Neuronal stem cell (in vitro differentiated cells): ENCODE results near the gene UBXN4.

Experiments used
- DNase-seq: peaks from one replicate; pipeline ENCODE4 v3.0.0-alpha.2; 2013; ENCODE audit warnings: low spot score
- H2AFZ ChIP-seq: one replicate; pipeline ENCODE4 v1.6.1; 2013; ENCODE audit warnings: mild to moderate bottlenecking, low read length, inconsistent platforms
- H2AK5ac ChIP-seq: 2 replicates; pipeline ENCODE4 v1.6.1; 2013; ENCODE audit warnings: low read depth, mild to moderate bottlenecking, inconsistent platforms, low read length, moderate library complexity, mixed read lengths
- H2BK120ac ChIP-seq: 2 replicates; pipeline ENCODE4 v1.6.1; 2013; ENCODE audit warnings: low read depth, mild to moderate bottlenecking, inconsistent platforms, low read length, moderate library complexity, mixed read lengths
- H2BK12ac ChIP-seq: one replicate; pipeline ENCODE4 v1.6.1; 2013; ENCODE audit warnings: low read length, inconsistent platforms
- H2BK15ac ChIP-seq: 2 replicates; pipeline ENCODE4 v1.6.1; 2013; ENCODE audit warnings: mild to moderate bottlenecking, low read length, inconsistent platforms, mixed read lengths
- H2BK5ac ChIP-seq: one replicate; pipeline ENCODE4 v1.6.1; 2013; ENCODE audit warnings: inconsistent platforms, mild to moderate bottlenecking, low read length, moderate library complexity
- H3K14ac ChIP-seq: one replicate; pipeline ENCODE4 v1.6.1; 2013; ENCODE audit warnings: low read length, inconsistent platforms
- H3K18ac ChIP-seq: 2 replicates; pipeline ENCODE4 v1.6.1; 2013; ENCODE audit warnings: low read length, inconsistent platforms
- H3K23ac ChIP-seq: 2 replicates; pipeline ENCODE4 v1.6.1; 2013; ENCODE audit warnings: low read depth, mild to moderate bottlenecking, mixed read lengths, low read length, inconsistent platforms; ENCODE audit not compliant: poor library complexity
- H3K27ac ChIP-seq: replicated peaks from 3 replicates; pipeline ENCODE4 v1.5.1; 2013; ENCODE audit warnings: low read length, inconsistent platforms
- H3K27me3 ChIP-seq, 3 experiments: 2 replicates each; pipeline ENCODE4 v1.6.1; 2013; ENCODE audit warnings: low read length in 3 of 3, mild to moderate bottlenecking in 2 of 3, inconsistent platforms in 1 of 3, low read depth in 1 of 3, mixed read lengths in 1 of 3, moderate library complexity in 1 of 3; ENCODE audit not compliant: control insufficient read depth in 3 of 3, insufficient read depth in 3 of 3
- H3K36me3 ChIP-seq, 2 donors: replicated peaks in 1 of 2; 2 replicates each; pipeline ENCODE4 v1.6.1; 2013; ENCODE audit warnings: low read length in 2 of 2; ENCODE audit not compliant: control insufficient read depth in 2 of 2, insufficient read depth in 2 of 2
- H3K4ac ChIP-seq: 2 replicates; pipeline ENCODE4 v1.6.1; 2013; ENCODE audit warnings: inconsistent platforms, mild to moderate bottlenecking, low read length, moderate library complexity
- H3K4me1 ChIP-seq, 2 donors: 1 replicate in 1 of 2; 2 replicates in 1 of 2; pipeline ENCODE4 v1.6.1; 2013; ENCODE audit warnings: low read length in 2 of 2, low read depth in 1 of 2; ENCODE audit not compliant: control insufficient read depth in 2 of 2, insufficient read depth in 1 of 2
- H3K4me2 ChIP-seq: one replicate; pipeline ENCODE4 v1.6.1; 2013; ENCODE audit warnings: mild to moderate bottlenecking, low read length, inconsistent platforms; ENCODE audit not compliant: insufficient read depth, poor library complexity, severe bottlenecking
- H3K4me3 ChIP-seq, 2 donors: 2 replicates each; pipeline ENCODE4 v1.5.1; 2013; ENCODE audit warnings: low read length in 2 of 2, mild to moderate bottlenecking in 2 of 2, inconsistent platforms in 1 of 2, moderate library complexity in 1 of 2
- H3K79me1 ChIP-seq: one replicate; pipeline ENCODE4 v1.6.1; 2013; ENCODE audit warnings: low read depth, mild to moderate bottlenecking, inconsistent platforms, low read length, moderate library complexity
- H3K9ac ChIP-seq: one replicate; pipeline ENCODE4 v1.6.1; 2013; ENCODE audit warnings: mild to moderate bottlenecking, low read depth, low read length, inconsistent platforms; ENCODE audit not compliant: poor library complexity
- H3K9me3 ChIP-seq, 2 donors: replicated peaks in 1 of 2; 2 replicates each; pipeline versions ENCODE3 to v1.6.1; 2013; ENCODE audit warnings: low read length in 2 of 2, mild to moderate bottlenecking in 2 of 2, inconsistent platforms in 1 of 2, low read depth in 1 of 2, mixed read lengths in 1 of 2, moderate library complexity in 1 of 2; ENCODE audit not compliant: control insufficient read depth in 2 of 2, insufficient read depth in 1 of 2
- H4K8ac ChIP-seq: one replicate; pipeline ENCODE4 v1.6.1; 2013; ENCODE audit warnings: low read depth, mild to moderate bottlenecking, inconsistent platforms, low read length, moderate library complexity
- H4K91ac ChIP-seq: one replicate; pipeline ENCODE4 v1.6.1; 2013; ENCODE audit warnings: low read length, low read depth, mild to moderate bottlenecking, inconsistent platforms; ENCODE audit not compliant: poor library complexity
- WGBS, 2 donors: extraction: QIAGEN DNeasy Blood & Tissue Kit; methylation state at CpG; one replicate each; pipeline ENCODE4 v1.1.7; 2013; ENCODE audit warnings: missing lambda C conversion rate in 2 of 2, mixed read lengths in 1 of 2; ENCODE audit not compliant: insufficient read length in 2 of 2, insufficient replicate concordance in 1 of 2; ENCODE audit errors: extremely low coverage in 2 of 2; 5-methylcytosine and 5-hydroxymethylcytosine counted together

UBXN4 gene

DNA sequence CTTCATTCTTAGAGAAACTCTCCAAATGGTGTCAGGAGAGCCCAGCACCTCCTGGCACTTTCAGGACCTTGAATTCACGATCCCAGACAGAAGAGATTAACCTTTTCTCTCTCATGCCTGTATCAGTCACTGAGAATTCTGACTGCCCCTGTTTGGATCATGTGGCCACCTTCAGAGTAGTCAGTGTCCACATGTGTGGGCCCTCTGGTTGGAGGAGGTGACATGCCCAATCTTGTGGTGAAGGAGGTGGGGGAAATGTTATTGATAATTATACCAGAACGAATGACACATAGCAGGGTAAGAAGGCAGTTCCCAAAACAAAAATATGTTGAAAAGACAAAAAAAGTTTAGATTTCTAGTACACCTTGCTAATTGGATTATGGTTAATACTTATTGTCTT lies 31.7 kb downstream of the UBXN4 start:
- no peak overlapping the region for H3K4me3 ChIP-seq
- peaks cover 0 to 2% of the 10 kb centered on the region in 2 donors for H3K9me3 ChIP-seq
- H3K4ac ChIP-seq, result no peak overlapping the region
- no CpG with 5 or more reads among the region's 2 CpGs for WGBS, 2 donors
- H3K79me1 ChIP-seq, result no peaks in the 10 kb centered on the region
- H3K23ac ChIP-seq, result no peak overlapping the region
- DNase-seq, result no peak
- peaks cover 0 to 3% of the 10 kb centered on the region in 2 donors for H3K4me1 ChIP-seq
- no peak overlapping the region for H3K9ac ChIP-seq
- H3K36me3 ChIP-seq, result peaks cover 37 to 93% of the 10 kb centered on the region in 2 donors
- no peak overlapping the region for H4K8ac ChIP-seq
- no peaks in the 10 kb centered on the region for H3K27me3 ChIP-seq
- no peak overlapping the region for H2AFZ ChIP-seq
- no peak overlapping the region for H2BK15ac ChIP-seq
- H3K18ac ChIP-seq, result no peak overlapping the region
- no peak overlapping the region for H3K4me2 ChIP-seq
- no peak overlapping the region for H3K14ac ChIP-seq
- H3K27ac ChIP-seq, result no peak overlapping the region
- H4K91ac ChIP-seq, result no peak overlapping the region
- no peak overlapping the region for H2BK120ac ChIP-seq
- H2AK5ac ChIP-seq, result no peak overlapping the region
- H2BK12ac ChIP-seq, result no peak overlapping the region
- no peak overlapping the region for H2BK5ac ChIP-seq

DNA sequence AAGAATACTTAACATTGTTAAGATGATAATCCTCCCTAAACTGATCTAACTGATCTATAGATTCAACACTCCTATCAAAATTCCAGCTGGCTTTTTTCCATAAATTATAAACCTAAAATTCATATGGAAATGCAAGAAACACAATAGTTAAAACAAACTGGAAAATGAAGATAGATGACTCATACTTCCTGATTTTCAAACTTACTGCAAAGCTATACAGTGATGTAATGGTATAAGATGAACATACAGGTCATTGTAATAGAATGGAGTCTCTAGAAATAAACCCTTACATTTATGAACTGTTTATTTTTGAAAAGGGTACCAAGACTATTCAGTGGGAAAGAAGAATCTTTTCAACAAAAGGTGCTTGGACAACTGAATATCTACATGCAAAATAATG lies 32.3 kb downstream of the UBXN4 start:
- H3K4ac ChIP-seq, result no peak overlapping the region
- peaks cover 35 to 93% of the 10 kb centered on the region in 2 donors for H3K36me3 ChIP-seq
- no peak overlapping the region for H3K27ac ChIP-seq

DNA sequence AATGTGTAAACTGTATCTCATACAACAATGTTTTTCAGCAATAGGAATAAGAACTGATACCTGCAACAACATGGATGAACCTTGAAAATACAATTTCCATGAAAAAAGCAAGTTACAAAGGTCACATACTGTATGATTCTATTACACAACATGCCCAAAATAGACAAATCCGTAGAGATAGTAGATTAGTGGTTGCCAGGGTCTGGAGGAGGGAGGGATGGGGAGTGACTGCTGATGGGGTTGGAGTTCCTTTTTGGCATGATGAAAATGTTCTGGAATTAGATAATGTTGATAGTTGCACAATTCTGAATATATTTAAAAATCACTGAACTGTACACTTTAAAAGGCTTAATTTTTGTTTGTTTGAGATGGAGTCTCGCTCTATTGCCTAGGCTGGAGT lies 33.8 kb downstream of the UBXN4 start:
- no peak overlapping the region for H2BK5ac ChIP-seq
- no peak overlapping the region for H3K9ac ChIP-seq
- H3K79me1 ChIP-seq, result no peaks in the 10 kb centered on the region
- WGBS, 2 donors, result no CpG with 5 or more reads among the region's 2 CpGs
- peaks cover 0 to 2% of the 10 kb centered on the region in 2 donors for H3K9me3 ChIP-seq
- H4K91ac ChIP-seq, result no peak overlapping the region
- H3K4ac ChIP-seq, result no peak overlapping the region
- no peak overlapping the region for H2BK120ac ChIP-seq
- H3K4me1 ChIP-seq, result no peaks in the 10 kb centered on the region
- DNase-seq, result no peak
- H3K36me3 ChIP-seq, result peaks cover 37 to 92% of the 10 kb centered on the region in 2 donors
- H3K4me3 ChIP-seq, result no peak overlapping the region
- no peak overlapping the region for H2BK15ac ChIP-seq
- H3K23ac ChIP-seq, result no peak overlapping the region
- H3K18ac ChIP-seq, result no peak overlapping the region
- H2AK5ac ChIP-seq, result no peak overlapping the region
- H3K4me2 ChIP-seq, result no peak overlapping the region
- no peaks in the 10 kb centered on the region for H3K27me3 ChIP-seq
- H2BK12ac ChIP-seq, result no peak overlapping the region
- H4K8ac ChIP-seq, result no peak overlapping the region
- no peak overlapping the region for H2AFZ ChIP-seq
- H3K27ac ChIP-seq, result no peak overlapping the region
- no peak overlapping the region for H3K14ac ChIP-seq

More for the DNA sequence above, 32.3 kb downstream of the UBXN4 start:
- no peaks in the 10 kb centered on the region for H3K27me3 ChIP-seq
- H3K4me3 ChIP-seq, result no peak overlapping the region
- H3K9me3 ChIP-seq, result peaks cover 0 to 2% of the 10 kb centered on the region in 2 donors
- DNase-seq, result no peak
- H4K8ac ChIP-seq, result no peak overlapping the region
- H3K23ac ChIP-seq, result no peak overlapping the region
- H3K4me2 ChIP-seq, result no peak overlapping the region
- H3K18ac ChIP-seq, result no peak overlapping the region
- H3K14ac ChIP-seq, result no peak overlapping the region
- H2AK5ac ChIP-seq, result no peak overlapping the region
- no peaks in the 10 kb centered on the region for H3K79me1 ChIP-seq
- no peak overlapping the region for H2BK12ac ChIP-seq
- no peak overlapping the region for H2BK5ac ChIP-seq
- H4K91ac ChIP-seq, result no peak overlapping the region
- H3K9ac ChIP-seq, result no peak overlapping the region
- no peak overlapping the region for H2BK120ac ChIP-seq
- no peak overlapping the region for H2AFZ ChIP-seq
- H3K4me1 ChIP-seq, result peaks cover 0 to under 1% of the 10 kb centered on the region in 2 donors
- H2BK15ac ChIP-seq, result no peak overlapping the region

DNA sequence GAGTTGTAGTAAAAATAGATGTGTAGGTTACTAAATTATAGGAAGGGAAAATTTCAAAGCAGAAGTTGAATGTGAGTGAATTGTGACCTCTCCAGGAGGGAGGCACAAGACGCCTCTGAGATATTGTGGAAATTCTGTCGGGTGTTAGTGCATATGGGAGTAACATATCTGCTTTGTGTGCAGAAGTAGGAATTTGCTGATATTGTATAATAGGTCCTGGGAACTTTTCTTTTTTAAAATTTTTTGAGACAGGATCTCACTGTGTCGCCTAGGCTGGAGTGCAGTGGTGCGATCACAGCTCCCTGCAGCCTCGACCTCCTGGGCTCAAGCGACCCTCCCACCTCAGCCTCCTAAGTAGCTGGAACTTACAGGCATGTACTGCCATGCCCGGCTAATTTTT lies 34.7 kb downstream of the UBXN4 start:
- no peak overlapping the region for H3K14ac ChIP-seq
- H3K4me1 ChIP-seq, result no peaks in the 10 kb centered on the region
- no peak overlapping the region for H2AFZ ChIP-seq
- no peak overlapping the region for H3K9ac ChIP-seq
- H3K23ac ChIP-seq, result no peak overlapping the region
- H4K8ac ChIP-seq, result no peak overlapping the region
- no peak overlapping the region for H3K4me3 ChIP-seq
- no peak overlapping the region for H2BK120ac ChIP-seq
- no peak for DNase-seq
- no peak overlapping the region for H3K4me2 ChIP-seq
- H2BK12ac ChIP-seq, result no peak overlapping the region
- no peak overlapping the region for H3K27ac ChIP-seq
- WGBS, 2 donors, result no CpG with 5 or more reads among the region's 7 CpGs
- H3K36me3 ChIP-seq, result peaks cover 38 to 92% of the 10 kb centered on the region in 2 donors
- H3K4ac ChIP-seq, result no peak overlapping the region
- H3K18ac ChIP-seq, result no peak overlapping the region
- H2BK5ac ChIP-seq, result no peak overlapping the region
- no peak overlapping the region for H2AK5ac ChIP-seq
- no peak overlapping the region for H4K91ac ChIP-seq
- H3K27me3 ChIP-seq, result no peaks in the 10 kb centered on the region
- H2BK15ac ChIP-seq, result no peak overlapping the region
- H3K9me3 ChIP-seq, result peaks cover 0 to 2% of the 10 kb centered on the region in 2 donors
- no peaks in the 10 kb centered on the region for H3K79me1 ChIP-seq
